ENCODE results near the gene FYB1.
"Not testable (repeated sequence)": the region's sequence is repeated elsewhere in the genome, so short reads cannot be mapped to it uniquely, and the experiment has no call there.

FYB1 gene

DNA sequence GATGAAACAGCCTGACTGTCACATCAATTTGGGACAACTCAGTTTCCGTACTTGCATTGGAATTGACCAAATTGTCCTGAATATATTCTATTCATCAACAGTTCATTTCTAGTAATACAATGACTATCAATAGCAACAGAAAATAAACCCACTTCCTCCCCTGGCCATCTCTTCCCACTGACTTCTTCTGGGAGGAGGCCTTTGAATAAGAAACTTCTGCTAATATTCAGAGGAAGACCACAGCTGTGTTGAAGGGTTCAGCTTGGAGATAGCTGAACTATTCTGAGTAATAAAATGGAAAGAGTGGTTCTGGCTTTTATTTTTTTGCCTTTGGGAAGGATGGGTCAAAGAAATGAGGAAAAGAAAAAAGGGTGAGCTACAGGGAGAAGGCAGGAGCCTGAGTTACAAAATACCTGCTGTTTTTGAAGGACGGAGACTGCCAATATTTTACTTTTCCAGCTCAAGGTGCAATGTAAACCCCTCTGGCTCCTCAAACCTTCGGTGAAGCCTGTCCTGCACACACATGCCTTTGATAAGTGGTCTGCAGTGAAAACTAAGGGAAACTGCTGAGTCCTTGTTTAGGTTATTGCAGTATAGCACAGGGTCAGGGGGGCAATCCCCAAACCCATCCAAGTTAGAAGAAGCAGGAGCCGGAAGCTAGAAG is 29.9 kb downstream of the FYB1 start:
- no peak overlapping the region for H3K4me3 ChIP-seq (ENCODE audit: low read depth, low read length)
- no peak for DNase-seq (ENCODE audit: low read depth)
- TF ChIP-seq, protein P1, sequence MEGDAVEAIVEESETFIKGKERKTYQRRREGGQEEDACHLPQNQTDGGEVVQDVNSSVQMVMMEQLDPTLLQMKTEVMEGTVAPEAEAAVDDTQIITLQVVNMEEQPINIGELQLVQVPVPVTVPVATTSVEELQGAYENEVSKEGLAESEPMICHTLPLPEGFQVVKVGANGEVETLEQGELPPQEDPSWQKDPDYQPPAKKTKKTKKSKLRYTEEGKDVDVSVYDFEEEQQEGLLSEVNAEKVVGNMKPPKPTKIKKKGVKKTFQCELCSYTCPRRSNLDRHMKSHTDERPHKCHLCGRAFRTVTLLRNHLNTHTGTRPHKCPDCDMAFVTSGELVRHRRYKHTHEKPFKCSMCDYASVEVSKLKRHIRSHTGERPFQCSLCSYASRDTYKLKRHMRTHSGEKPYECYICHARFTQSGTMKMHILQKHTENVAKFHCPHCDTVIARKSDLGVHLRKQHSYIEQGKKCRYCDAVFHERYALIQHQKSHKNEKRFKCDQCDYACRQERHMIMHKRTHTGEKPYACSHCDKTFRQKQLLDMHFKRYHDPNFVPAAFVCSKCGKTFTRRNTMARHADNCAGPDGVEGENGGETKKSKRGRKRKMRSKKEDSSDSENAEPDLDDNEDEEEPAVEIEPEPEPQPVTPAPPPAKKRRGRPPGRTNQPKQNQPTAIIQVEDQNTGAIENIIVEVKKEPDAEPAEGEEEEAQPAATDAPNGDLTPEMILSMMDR (IDR thresholded peaks at IDR 0.05; ENCODE audit: low read depth, low read length, missing control alignments), result no peak

DNA sequence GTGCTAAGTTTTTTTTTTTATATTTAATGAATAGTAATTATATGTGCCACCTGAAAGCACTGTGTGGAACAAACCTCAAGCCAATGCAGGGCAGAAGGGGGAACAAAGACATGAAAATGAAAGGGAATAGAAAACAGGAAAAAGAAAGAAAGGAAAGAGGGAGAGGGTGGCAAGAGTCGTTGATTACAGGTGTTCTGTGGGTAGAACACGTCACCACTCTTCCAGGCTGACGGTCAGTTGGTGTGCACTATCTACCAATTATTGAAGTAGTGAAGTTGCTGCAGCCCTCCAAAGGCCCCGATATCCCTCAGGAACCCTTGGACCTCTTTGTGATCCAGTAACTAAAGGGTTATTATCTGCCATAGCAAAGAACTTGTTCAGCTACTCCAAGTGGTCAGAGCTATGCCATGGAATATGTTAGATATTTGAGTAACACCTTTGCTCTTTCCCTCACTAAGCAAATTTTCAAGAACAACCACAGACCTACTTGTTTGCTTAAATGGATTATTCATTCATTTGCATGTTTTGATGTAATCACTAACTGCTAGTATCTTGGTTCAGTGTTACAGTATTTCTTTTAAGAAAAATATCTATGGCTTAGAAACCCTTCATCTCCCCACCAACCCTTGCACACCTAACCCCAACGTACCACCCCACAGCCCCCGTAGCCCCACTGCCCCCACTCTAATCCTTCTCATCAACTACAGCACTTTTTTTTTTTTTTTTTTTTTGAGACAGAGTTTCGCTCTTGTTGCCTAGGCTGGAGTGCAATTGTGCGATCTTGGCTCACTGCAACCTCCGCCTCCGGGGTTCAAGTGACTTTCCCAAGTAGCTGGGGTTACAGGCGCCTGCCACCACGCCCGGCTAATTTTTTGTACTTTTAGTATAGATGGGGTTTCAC is 31.3 kb downstream of the FYB1 start:
- DNase-seq (ENCODE audit: low read depth), result no peak
- TF ChIP-seq, protein P1 (IDR thresholded peaks at IDR 0.05; ENCODE audit: low read depth, low read length, missing control alignments), result no peak
- H3K4me3 ChIP-seq (ENCODE audit: low read depth, low read length), result no peak overlapping the region

DNA sequence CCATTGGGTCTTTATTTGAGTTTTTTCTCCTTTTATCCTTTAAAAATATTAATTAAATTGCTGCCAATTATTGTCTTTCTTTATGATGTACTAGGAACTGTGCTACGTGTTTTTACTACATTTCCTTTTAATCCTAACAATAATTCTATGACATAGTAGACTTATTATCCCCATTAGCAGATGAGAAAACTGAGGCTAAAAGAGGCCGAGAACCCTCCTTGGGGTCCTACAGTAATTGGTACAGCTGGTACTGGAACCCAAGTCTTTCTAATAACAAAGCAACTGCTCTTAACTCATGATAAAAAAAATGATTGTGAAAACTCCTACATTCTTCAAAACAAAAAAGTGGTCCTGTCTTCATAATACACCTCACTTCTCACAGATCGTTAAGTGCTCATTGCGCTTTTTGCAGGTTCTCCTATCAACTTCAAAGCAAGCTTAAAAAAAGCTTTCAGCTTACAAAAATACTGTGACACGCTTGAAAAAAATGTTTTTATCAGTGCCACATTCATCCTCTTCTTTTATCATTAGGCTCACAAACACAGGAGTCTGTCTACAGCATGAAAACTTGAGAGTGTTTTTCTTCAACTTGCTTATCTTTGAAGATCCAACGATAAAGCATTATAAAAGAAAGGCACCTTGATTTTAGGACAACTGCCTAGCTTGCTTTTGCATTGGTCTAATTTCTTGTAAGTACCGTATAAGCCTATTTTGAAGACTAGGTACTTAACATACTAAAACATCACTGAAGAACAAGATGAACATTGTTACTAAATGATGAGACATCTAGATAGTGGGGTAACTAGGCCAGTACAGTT is 32.4 kb downstream of the FYB1 start:
- no peak overlapping the region for H3K4me3 ChIP-seq (ENCODE audit: low read depth, low read length)
- TF ChIP-seq, protein P1 (IDR thresholded peaks at IDR 0.05; ENCODE audit: low read depth, low read length, missing control alignments), result no peak
- DNase-seq (ENCODE audit: low read depth), result no peak

DNA sequence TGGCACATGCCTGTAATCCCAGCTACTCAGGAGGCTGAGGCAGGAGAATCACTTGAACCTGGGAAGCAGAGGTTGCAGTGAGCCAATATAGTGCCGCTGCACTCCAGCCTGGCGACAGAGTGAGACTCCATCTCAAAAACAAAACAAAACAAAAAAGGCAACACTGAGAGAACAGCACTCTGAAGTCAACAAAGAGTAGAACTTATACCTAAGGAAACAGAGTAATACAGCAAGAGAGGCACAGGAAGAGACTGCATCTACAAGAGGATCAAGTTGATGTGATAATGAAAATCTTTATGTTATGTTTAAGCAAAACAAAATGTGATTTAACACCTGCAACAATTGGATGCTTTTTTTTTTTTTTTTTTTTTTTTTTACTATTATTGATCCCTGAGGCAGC is 33.1 kb downstream of the FYB1 start:
- no peak for DNase-seq (ENCODE audit: low read depth)
- TF ChIP-seq, protein P1 (IDR thresholded peaks at IDR 0.05; ENCODE audit: low read depth, low read length, missing control alignments), result no peak
- H3K4me3 ChIP-seq (ENCODE audit: low read depth, low read length), result no peak overlapping the region

DNA sequence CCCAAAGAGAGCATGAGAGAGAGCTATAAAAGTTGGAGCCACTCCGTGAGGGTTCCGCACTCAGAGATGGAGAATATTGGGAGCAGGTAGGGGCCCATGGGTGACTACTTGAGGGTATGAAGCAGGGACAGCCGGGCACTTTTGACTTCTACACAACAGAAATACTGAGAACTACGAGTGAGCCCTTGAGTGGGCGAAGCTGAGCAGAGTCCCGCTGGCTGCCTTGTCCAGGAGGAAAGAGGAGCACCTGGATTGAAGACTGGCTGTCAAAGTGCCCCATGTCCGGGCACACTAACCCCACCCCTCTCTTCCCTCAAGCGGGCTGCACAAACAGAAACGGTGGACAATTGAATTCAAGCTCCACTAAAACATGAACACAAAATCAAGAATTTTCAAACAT is 33.6 kb downstream of the FYB1 start:
- TF ChIP-seq, protein P1 (IDR thresholded peaks at IDR 0.05; ENCODE audit: low read depth, low read length, missing control alignments), result no peak
- DNase-seq (ENCODE audit: low read depth), result no peak
- H3K4me3 ChIP-seq (ENCODE audit: low read depth, low read length), result no peak overlapping the region

DNA sequence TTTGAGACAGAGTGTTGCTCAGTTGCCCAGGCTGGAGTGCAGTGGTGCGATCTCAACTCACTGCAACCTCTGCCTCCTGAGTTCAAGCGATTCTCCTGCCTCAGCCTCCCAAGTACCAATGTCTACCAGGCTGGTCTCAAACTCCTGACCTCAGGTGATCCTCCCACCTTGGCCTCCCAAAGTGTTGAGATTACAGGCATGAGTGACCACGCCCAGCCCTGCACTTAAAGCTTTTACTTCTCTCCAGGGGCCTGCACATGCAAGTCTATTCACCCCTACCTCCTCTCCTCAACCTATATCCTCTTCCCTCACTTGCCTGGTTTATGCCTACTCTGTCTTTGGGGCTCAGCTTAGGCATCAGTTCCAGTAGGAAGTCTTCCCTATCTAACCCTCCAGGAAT is 39.8 kb downstream of the FYB1 start:
- not testable (repeated sequence) for DNase-seq (ENCODE audit: low read depth); H3K4me3 ChIP-seq (ENCODE audit: low read depth, low read length)

DNA sequence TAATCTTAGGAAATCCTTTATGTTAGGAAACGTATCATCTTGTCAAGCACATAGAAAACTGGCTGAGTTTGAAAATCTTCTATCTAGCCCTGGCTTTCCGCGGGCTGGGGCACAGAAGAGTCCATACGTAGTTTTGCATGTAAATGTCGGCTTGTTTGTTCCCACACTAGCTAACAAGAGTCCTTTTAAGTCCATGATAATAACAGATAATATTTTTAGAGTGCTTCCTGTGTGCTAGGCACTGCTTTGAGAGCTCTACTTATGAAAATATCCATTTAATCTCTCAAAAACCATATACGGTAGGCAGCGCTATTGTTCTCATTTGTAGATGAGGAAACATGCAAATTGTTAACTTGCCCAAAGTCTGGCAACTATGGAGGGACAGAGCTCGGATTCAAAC is 40.5 kb downstream of the FYB1 start:
- H3K4me3 ChIP-seq (ENCODE audit: low read depth, low read length), result no peak overlapping the region
- no peak for DNase-seq (ENCODE audit: low read depth)
- TF ChIP-seq, protein P1 (IDR thresholded peaks at IDR 0.05; ENCODE audit: low read depth, low read length, missing control alignments), result no peak

Data from GM12864 (cell line).